DOHH2 (cell line): ENCODE measurements around the gene SGCD.

Experiments
- EZH2phosphoT487 ChIP-seq: fragments of 200-600 bp; sonication (generic); IDR thresholded peaks from 2 replicates; pipeline ENCODE4 v1.6.1; 2017; ENCODE audit warnings: borderline replicate concordance, mild to moderate bottlenecking, antibody characterized with exemption, low read length, moderate library complexity, mixed read lengths
- TF ChIP-seq, protein P1 (sequence below): fragments of 200-600 bp; sonication (generic); IDR thresholded peaks from one replicate; pipeline ENCODE4 v1.5.1; 2014; ENCODE audit warnings: antibody characterized with exemption, mild to moderate bottlenecking, low read depth, low read length; ENCODE audit not compliant: poor library complexity, severe bottlenecking

DNA sequence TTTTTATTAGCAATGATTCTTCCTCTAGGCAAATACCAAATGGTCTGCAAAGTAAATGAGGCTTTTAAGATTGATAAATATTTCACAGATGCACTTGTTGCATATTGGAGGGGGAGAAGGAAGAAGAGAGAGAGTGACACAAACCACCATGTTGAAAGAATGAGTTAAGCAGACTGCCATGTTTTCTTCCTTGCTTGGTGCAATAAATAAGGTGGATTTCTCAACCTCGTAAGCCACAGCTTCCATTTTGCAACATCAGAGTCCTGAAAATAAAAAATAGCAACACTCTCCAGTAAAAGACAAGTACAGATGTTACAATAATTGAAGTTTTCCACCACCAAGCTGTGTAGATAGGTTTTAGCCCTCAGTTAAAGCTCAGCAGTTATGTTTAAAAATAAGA, 202.9 kb downstream of the SGCD start:
- TF ChIP-seq, protein P1, sequence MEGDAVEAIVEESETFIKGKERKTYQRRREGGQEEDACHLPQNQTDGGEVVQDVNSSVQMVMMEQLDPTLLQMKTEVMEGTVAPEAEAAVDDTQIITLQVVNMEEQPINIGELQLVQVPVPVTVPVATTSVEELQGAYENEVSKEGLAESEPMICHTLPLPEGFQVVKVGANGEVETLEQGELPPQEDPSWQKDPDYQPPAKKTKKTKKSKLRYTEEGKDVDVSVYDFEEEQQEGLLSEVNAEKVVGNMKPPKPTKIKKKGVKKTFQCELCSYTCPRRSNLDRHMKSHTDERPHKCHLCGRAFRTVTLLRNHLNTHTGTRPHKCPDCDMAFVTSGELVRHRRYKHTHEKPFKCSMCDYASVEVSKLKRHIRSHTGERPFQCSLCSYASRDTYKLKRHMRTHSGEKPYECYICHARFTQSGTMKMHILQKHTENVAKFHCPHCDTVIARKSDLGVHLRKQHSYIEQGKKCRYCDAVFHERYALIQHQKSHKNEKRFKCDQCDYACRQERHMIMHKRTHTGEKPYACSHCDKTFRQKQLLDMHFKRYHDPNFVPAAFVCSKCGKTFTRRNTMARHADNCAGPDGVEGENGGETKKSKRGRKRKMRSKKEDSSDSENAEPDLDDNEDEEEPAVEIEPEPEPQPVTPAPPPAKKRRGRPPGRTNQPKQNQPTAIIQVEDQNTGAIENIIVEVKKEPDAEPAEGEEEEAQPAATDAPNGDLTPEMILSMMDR: no peak
- TF ChIP-seq EZH2phosphoT487: no peak
